SK-N-SH (cell line): ENCODE data around the gene RAD23B.

Experiments
- CHD2 ChIP-seq: fragments of 150-350 bp; IDR thresholded peaks from 2 replicates; pipeline ENCODE4 v1.6.1; 2018; ENCODE audit warnings: low read length; ENCODE audit not compliant: partially characterized antibody
- CTCF ChIP-seq: fragments of 200-600 bp; sonication (generic); IDR thresholded peaks from 2 replicates; pipeline ENCODE4 v1.6.1; 2017; ENCODE audit warnings: antibody characterized with exemption, mild to moderate bottlenecking, moderate library complexity
- EP300 ChIP-seq, 2 experiments: IDR thresholded peaks; 2 replicates each; pipeline versions ENCODE4 v1.4.0 to v1.6.1; 2012; ENCODE audit warnings: borderline replicate concordance in 1 of 2, low read depth in 1 of 2, low read length in 1 of 2
- EZH2phosphoT487 ChIP-seq: fragments of 200-600 bp; sonication (generic); IDR thresholded peaks from 2 replicates; pipeline ENCODE4 v1.6.1; 2017; ENCODE audit warnings: low read depth, mixed run types, mild to moderate bottlenecking, antibody characterized with exemption, moderate library complexity, borderline replicate concordance
- JUND ChIP-seq: IDR thresholded peaks from 2 replicates; pipeline ENCODE4 v1.4.0; 2012
- MXI1 ChIP-seq: IDR thresholded peaks from 2 replicates; pipeline ENCODE4 v1.6.1; 2012; ENCODE audit warnings: mild to moderate bottlenecking, low read depth, low read length, improper control_type of control experiment
- POLR2AphosphoS5 ChIP-seq: IDR thresholded peaks from 2 replicates; pipeline ENCODE4 v1.6.1; 2012; ENCODE audit warnings: low read depth, low read length
- RAD21 ChIP-seq: IDR thresholded peaks from 2 replicates; pipeline ENCODE4 v1.6.1; 2012; ENCODE audit warnings: mild to moderate bottlenecking, low read length
- REST ChIP-seq: IDR thresholded peaks from 2 replicates; pipeline ENCODE4 v1.6.1; 2012; ENCODE audit warnings: mild to moderate bottlenecking, low read depth, low read length, moderate library complexity

DNA sequence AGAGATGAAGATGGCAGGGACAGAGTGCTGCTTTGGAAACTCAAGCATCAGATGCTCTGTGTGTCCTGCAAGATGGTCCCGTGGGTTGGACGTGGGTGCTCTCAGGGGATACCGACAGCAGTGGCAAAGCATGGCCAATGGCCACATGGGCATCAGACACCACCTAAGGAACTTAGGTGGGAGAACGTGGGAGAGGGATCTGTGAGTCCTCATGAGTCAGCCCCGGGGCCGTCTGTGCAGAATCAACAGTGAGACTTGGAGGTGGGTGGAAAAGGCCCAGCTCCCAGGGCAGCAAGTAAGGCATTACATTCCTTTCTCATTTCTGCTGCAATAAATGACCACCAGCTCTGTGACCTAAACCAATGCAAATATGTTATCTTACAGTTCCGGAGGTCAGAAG lies 77.0 kb downstream of the RAD23B start:
- TF ChIP-seq EP300 (IDR thresholded peaks at IDR 0.05; ENCODE audit: borderline replicate concordance in 1 of 2, low read depth in 1 of 2, low read length in 1 of 2) (no peak), RAD21 (no peak), CTCF (no peak), EZH2phosphoT487 (no peak), POLR2AphosphoS5 (no peak), JUND (no peak), CHD2 (no peak), REST (no peak), MXI1 (no peak)
